ENCODE data around the gene POLR2H. TPM values are rescaled to one million over a fixed set of nuclear protein-coding genes. Genes with fewer than 3 reads are reported as not detected.

POLR2H gene
- polyA plus RNA-seq, 1 of the 3 experiments (the other 2 are of a cell fraction) = 206 TPM

DNA sequence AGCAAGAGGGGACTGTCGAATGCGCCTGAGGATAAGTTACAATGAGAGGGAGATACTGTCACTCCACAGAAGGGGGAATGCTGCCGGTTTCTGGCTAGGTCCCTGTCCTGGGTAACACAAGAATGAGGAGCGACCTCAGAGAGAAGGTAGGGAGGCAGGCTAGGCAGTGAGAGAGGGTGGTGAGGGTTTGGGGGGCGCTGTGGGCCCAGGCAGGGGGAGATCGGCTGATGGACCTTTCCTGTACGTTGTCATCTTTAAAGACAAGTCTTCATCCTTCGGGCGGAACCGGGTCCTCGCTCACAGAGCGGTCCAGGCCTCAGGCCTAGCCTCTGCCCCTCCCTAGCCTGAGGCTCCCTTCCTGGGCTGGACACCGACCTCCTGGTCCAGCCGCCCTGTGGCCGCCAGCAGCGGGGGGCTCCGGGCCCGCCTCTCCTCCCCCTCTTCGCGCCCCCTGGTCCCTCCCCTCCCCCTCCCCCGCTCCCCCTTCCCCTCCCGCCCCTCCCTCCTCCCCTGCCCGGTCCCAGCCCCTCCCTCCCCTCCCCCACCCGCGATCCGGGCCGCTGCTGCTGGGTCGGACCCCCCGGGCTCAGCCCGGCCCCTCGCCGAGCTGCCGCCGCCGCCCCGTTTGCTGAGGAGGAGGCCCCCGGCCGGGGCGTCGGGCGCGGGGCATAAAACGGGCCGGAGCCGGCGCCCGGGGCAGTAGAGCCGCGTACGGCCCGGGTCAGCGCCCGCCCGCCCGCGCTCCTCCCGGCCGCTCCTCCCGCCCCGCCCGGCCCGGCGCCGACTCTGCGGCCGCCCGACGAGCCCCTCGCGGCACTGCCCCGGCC lies 18.1 kb downstream of the POLR2H start, which contains the start of gene CHRD:
Gene CHRD, plus strand, starts transcription at position 697 of the 827 bp plus-strand sequence. CDS start 265 bp downstream, outside the sequence.
- Histone ChIP-seq H3F3A (replicated peaks; ENCODE audit: insufficient read depth) (peaks cover 4% of the 10 kb centered on the region), H4K20me1 (ENCODE audit: insufficient read depth) (no peaks in the 10 kb centered on the region), H3K9me3 (no peaks in the 10 kb centered on the region), H3K9me2 (no peaks in the 10 kb centered on the region), H3K9ac (no peak within 1 kb of the TSS), H3K27ac (ENCODE audit: low read depth in 2 of 2, low read length in 1 of 2) (no peak within 1 kb of the TSS), H3K36me3 (replicated peaks in 1 of 2; ENCODE audit: control insufficient read depth in 1 of 2, insufficient read depth in 2 of 2, low read length in 1 of 2) (no peaks in the 10 kb centered on the region), H3K79me2 (ENCODE audit: insufficient read depth) (no peaks in the 10 kb centered on the region), H3K4me3 (ENCODE audit: low read depth in 2 of 2, low read length in 1 of 2) (peak within 1 kb of the TSS; percentile 48 to 53), H2AFZ (ENCODE audit: low read depth) (peak within 1 kb of the TSS; percentile 32; the same call in 1 of the 2 replicates), H3K27me3 (ENCODE audit: insufficient read depth) (peaks cover 7% of the 10 kb centered on the region; the same call in 1 of the 2 replicates), H3K4me2 (peak within 1 kb of the TSS; percentile 71; the same call in 1 of the 2 replicates), H3K4me1 (ENCODE audit: control insufficient read depth in 1 of 2, insufficient read depth in 2 of 2, low read depth in 1 of 2, low read length in 1 of 2) (peaks cover 0 to 12% of the 10 kb centered on the region in 2 experiments; a peak in 1 of 4 replicates)
- no peak for DNase-seq
- 44% methylated on average over 30 of the region's 71 CpGs for WGBS (ENCODE audit: low lambda C conversion rate)
- CTCF ChIA-PET = interaction anchor here (1.0 to 3.4 kb wide), 5 partner anchors 9 to 170 kb away, joined by 3 to 26 read pairs (median 5); no protein-coding TSS in a partner anchor
- POLR2A ChIA-PET = no interaction called here
- TF ChIP-seq, protein P1, sequence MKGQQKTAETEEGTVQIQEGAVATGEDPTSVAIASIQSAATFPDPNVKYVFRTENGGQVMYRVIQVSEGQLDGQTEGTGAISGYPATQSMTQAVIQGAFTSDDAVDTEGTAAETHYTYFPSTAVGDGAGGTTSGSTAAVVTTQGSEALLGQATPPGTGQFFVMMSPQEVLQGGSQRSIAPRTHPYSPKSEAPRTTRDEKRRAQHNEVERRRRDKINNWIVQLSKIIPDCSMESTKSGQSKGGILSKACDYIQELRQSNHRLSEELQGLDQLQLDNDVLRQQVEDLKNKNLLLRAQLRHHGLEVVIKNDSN (IDR thresholded peaks at IDR 0.05; ENCODE audit: borderline replicate concordance, low read depth) = no peak
- TF ChIP-seq TCF12 (IDR thresholded peaks at IDR 0.05) (no peak), POLR2AphosphoS5 (IDR thresholded peaks at IDR 0.05; ENCODE audit: low read depth, low read length) (no peak), FOXJ3 (CRISPR knock-in tag; IDR thresholded peaks at IDR 0.05) (no peak), RCOR1 (IDR thresholded peaks at IDR 0.05; ENCODE audit: low read length) (no peak), SIN3A (IDR thresholded peaks at IDR 0.05; ENCODE audit: borderline replicate concordance, low read depth, low read length) (no peak), JUND (IDR thresholded peaks at IDR 0.05) (no peak), SMC3 (IDR thresholded peaks at IDR 0.05; ENCODE audit: low read depth, low read length) (no peak), RAD21 (IDR thresholded peaks at IDR 0.05; ENCODE audit: low read length) (no peak), YY1 (IDR thresholded peaks at IDR 0.05; ENCODE audit: low read depth) (no peak)
- TF ChIP-seq, protein P2, sequence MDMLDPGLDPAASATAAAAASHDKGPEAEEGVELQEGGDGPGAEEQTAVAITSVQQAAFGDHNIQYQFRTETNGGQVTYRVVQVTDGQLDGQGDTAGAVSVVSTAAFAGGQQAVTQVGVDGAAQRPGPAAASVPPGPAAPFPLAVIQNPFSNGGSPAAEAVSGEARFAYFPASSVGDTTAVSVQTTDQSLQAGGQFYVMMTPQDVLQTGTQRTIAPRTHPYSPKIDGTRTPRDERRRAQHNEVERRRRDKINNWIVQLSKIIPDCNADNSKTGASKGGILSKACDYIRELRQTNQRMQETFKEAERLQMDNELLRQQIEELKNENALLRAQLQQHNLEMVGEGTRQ (IDR thresholded peaks at IDR 0.05; ENCODE audit: borderline replicate concordance, low read depth, low read length) = no peak
- TF ChIP-seq, protein P3, sequence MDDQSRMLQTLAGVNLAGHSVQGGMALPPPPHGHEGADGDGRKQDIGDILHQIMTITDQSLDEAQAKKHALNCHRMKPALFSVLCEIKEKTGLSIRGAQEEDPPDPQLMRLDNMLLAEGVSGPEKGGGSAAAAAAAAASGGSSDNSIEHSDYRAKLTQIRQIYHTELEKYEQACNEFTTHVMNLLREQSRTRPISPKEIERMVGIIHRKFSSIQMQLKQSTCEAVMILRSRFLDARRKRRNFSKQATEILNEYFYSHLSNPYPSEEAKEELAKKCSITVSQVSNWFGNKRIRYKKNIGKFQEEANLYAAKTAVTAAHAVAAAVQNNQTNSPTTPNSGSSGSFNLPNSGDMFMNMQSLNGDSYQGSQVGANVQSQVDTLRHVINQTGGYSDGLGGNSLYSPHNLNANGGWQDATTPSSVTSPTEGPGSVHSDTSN (IDR thresholded peaks at IDR 0.05) = no peak

DNA sequence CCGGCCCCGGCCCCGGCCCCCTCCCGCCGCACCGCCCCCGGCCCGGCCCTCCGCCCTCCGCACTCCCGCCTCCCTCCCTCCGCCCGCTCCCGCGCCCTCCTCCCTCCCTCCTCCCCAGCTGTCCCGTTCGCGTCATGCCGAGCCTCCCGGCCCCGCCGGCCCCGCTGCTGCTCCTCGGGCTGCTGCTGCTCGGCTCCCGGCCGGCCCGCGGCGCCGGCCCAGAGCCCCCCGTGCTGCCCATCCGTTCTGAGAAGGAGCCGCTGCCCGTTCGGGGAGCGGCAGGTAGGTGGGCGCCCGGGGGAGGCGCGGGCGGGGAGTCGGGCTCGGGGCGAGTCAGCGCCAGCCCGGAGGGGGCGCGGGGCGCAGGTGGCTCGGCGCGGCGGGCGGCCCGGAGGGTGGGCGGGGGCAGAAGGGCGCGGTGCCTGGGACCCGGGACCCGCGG lies 18.7 kb downstream of the POLR2H start:
- Histone ChIP-seq H3K27me3 (ENCODE audit: insufficient read depth) (peaks cover 7% of the 10 kb centered on the region; the same call in 1 of the 2 replicates), H2AFZ (ENCODE audit: low read depth) (no peak overlapping the region), H3K79me2 (ENCODE audit: insufficient read depth) (no peaks in the 10 kb centered on the region), H4K20me1 (ENCODE audit: insufficient read depth) (no peaks in the 10 kb centered on the region), H3K4me1 (ENCODE audit: control insufficient read depth in 1 of 2, insufficient read depth in 2 of 2, low read depth in 1 of 2, low read length in 1 of 2) (peaks cover 0 to 12% of the 10 kb centered on the region in 2 experiments; a peak in 1 of 4 replicates), H3K9me2 (no peaks in the 10 kb centered on the region), H3F3A (replicated peaks; ENCODE audit: insufficient read depth) (peaks cover 4% of the 10 kb centered on the region), H3K9me3 (no peaks in the 10 kb centered on the region), H3K9ac (no peak overlapping the region), H3K4me2 (peak overlapping the region; percentile 71; the same call in 1 of the 2 replicates), H3K4me3 (ENCODE audit: low read depth in 2 of 2, low read length in 1 of 2) (peak overlapping the region; percentile 48 to 53), H3K27ac (ENCODE audit: low read depth in 2 of 2, low read length in 1 of 2) (no peak overlapping the region), H3K36me3 (replicated peaks in 1 of 2; ENCODE audit: control insufficient read depth in 1 of 2, insufficient read depth in 2 of 2, low read length in 1 of 2) (no peaks in the 10 kb centered on the region)
- DNase-seq = peak; percentile 91
- CTCF ChIA-PET = interaction anchor here (1.4 to 3.4 kb wide), 4 partner anchors 9 to 163 kb away, joined by 4 to 26 read pairs (median 10); no protein-coding TSS in a partner anchor
- POLR2A ChIA-PET = no interaction called here
- WGBS (ENCODE audit: low lambda C conversion rate) = no CpG with 5 or more reads among the region's 62 CpGs
- TF ChIP-seq, protein P2 (IDR thresholded peaks at IDR 0.05; ENCODE audit: borderline replicate concordance, low read depth, low read length) = no peak
- no peak for TF ChIP-seq FOXM1 (IDR thresholded peaks at IDR 0.05; ENCODE audit: low read depth)
- TF ChIP-seq TEAD4 (IDR thresholded peaks at IDR 0.05; ENCODE audit: borderline replicate concordance, insufficient read depth) = no peak
- TF ChIP-seq, protein P4, sequence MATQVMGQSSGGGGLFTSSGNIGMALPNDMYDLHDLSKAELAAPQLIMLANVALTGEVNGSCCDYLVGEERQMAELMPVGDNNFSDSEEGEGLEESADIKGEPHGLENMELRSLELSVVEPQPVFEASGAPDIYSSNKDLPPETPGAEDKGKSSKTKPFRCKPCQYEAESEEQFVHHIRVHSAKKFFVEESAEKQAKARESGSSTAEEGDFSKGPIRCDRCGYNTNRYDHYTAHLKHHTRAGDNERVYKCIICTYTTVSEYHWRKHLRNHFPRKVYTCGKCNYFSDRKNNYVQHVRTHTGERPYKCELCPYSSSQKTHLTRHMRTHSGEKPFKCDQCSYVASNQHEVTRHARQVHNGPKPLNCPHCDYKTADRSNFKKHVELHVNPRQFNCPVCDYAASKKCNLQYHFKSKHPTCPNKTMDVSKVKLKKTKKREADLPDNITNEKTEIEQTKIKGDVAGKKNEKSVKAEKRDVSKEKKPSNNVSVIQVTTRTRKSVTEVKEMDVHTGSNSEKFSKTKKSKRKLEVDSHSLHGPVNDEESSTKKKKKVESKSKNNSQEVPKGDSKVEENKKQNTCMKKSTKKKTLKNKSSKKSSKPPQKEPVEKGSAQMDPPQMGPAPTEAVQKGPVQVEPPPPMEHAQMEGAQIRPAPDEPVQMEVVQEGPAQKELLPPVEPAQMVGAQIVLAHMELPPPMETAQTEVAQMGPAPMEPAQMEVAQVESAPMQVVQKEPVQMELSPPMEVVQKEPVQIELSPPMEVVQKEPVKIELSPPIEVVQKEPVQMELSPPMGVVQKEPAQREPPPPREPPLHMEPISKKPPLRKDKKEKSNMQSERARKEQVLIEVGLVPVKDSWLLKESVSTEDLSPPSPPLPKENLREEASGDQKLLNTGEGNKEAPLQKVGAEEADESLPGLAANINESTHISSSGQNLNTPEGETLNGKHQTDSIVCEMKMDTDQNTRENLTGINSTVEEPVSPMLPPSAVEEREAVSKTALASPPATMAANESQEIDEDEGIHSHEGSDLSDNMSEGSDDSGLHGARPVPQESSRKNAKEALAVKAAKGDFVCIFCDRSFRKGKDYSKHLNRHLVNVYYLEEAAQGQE (IDR thresholded peaks at IDR 0.05; ENCODE audit: low read depth, low read length) = no peak
- no peak for TF ChIP-seq SMC3 (IDR thresholded peaks at IDR 0.05; ENCODE audit: low read depth, low read length)
- no peak for TF ChIP-seq GATA2 (CRISPR knock-in tag; IDR thresholded peaks at IDR 0.05)
- no peak for TF ChIP-seq RAD21 (IDR thresholded peaks at IDR 0.05; ENCODE audit: low read length)
- no peak for TF ChIP-seq YY1 (IDR thresholded peaks at IDR 0.05; ENCODE audit: low read depth)
- no peak for TF ChIP-seq SIN3A (IDR thresholded peaks at IDR 0.05; ENCODE audit: borderline replicate concordance, low read depth, low read length)

Data from SK-N-SH (cell line).